ENCODE data around the gene PIR.
A peak's percentile ranks its signal among the peaks of the same experiment; 100 is the strongest.

The PIR gene

DNA sequence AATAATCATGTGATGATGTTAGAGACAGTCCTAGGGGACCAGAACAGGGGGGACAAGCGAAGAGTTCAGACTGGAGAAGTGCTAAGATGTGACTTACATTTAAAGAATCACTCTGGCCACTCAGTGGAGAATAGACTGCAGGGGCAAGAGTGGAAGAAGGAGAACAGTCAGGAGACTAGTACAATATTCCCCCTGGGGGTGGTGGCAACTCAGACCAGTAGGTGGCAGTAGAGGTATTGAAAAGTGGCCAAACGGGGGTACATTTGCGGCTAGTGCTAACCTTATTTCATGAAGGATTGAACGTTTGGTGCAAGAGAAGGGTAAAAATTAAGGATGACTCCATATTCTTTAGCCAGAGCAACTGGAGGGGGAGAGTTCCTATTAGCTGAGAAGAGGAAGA lies 4.7 kb upstream of the PIR start:
- DNase-seq (ENCODE audit: low read depth, low spot score): peak; percentile 24
- H3K4me3 ChIP-seq (ENCODE audit: low read depth, low read length): no peak overlapping the region
- TF ChIP-seq, protein P1, sequence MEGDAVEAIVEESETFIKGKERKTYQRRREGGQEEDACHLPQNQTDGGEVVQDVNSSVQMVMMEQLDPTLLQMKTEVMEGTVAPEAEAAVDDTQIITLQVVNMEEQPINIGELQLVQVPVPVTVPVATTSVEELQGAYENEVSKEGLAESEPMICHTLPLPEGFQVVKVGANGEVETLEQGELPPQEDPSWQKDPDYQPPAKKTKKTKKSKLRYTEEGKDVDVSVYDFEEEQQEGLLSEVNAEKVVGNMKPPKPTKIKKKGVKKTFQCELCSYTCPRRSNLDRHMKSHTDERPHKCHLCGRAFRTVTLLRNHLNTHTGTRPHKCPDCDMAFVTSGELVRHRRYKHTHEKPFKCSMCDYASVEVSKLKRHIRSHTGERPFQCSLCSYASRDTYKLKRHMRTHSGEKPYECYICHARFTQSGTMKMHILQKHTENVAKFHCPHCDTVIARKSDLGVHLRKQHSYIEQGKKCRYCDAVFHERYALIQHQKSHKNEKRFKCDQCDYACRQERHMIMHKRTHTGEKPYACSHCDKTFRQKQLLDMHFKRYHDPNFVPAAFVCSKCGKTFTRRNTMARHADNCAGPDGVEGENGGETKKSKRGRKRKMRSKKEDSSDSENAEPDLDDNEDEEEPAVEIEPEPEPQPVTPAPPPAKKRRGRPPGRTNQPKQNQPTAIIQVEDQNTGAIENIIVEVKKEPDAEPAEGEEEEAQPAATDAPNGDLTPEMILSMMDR (IDR thresholded peaks at IDR 0.05; ENCODE audit: low read depth, low read length): peak; percentile 73
- in situ Hi-C loops (cut with HindIII; ENCODE audit: low sequenced_read_pairs): no loop called here

DNA sequence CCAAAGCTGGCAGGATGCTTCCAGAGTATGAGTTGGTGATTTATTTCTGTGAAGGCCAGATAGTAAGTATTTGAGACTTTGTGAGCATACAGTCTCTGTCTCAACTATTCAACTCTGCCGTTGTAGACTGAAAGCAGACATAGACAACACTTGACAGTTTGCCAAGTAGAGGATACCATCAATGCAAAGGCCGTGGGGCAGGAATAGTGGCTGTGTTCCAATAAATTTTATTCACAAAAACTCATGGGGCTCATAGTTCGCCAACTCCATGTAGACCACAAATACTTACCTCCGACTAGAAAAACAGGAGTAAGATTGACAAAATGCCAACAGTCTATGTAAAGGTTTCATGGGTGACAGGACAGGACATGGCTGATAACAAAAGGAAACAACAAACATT lies 3.7 kb upstream of the PIR start:
- in situ Hi-C loops (cut with HindIII; ENCODE audit: low sequenced_read_pairs): no loop called here
- no peak for DNase-seq (ENCODE audit: low read depth, low spot score)
- TF ChIP-seq, protein P1 (IDR thresholded peaks at IDR 0.05; ENCODE audit: low read depth, low read length): no peak

DNA sequence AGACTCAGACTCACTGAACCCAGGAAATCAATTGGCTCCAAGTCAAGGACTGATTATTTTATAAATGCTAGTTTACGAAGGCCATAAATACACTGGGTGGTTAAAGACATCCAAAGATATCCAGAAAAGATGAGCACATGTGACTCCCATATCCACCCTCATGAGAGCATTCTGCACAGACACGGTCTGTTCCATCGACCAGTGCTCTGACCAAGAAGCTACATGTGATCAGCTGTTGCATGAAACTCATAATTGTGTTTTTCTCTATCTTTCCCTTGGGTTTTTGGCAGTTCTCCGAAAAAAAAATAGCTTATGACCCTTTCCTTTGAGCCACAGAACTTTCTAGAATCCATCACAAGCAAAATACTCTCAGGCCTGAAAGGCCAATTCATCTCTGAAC lies 2.7 kb upstream of the PIR start:
- TF ChIP-seq, protein P1 (IDR thresholded peaks at IDR 0.05; ENCODE audit: low read depth, low read length): no peak
- in situ Hi-C loops (cut with HindIII; ENCODE audit: low sequenced_read_pairs): no loop called here
- no peak overlapping the region for H3K4me3 ChIP-seq (ENCODE audit: low read depth, low read length)
- DNase-seq (ENCODE audit: low read depth, low spot score): no peak

More for the DNA sequence above, 3.7 kb upstream of the PIR start:
- H3K4me3 ChIP-seq (ENCODE audit: low read depth, low read length): no peak overlapping the region

DNA sequence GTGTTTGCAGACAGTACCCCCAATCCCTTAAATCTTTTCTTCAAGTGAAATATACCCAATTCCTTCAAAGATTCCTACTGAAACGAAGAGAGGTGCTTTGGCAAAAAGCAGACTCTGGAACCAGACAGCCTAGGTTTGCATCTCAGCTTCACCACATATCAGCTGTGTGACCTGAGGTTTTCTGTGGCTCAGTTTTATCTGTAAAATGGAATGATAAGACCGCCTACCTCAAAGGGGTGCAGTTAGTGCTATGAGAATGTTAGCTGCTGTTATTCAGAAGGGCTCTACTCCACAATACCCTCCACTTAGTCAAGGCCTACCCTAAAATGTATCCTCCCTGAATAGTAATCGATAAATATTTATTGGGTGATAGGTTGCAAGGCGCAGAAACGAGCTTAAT lies 664 bp downstream of the PIR start:
- in situ Hi-C loops (cut with HindIII; ENCODE audit: low sequenced_read_pairs): no loop called here
- H3K4me3 ChIP-seq (ENCODE audit: low read depth, low read length): peak overlapping the region; percentile 53
- DNase-seq (ENCODE audit: low read depth, low spot score): no peak
- TF ChIP-seq, protein P1 (IDR thresholded peaks at IDR 0.05; ENCODE audit: low read depth, low read length): no peak

GRCh38 chrX:15483891-15484290 lies 9.2 kb downstream of the PIR start:
- TF ChIP-seq, protein P1 (IDR thresholded peaks at IDR 0.05; ENCODE audit: low read depth, low read length): no peak
- DNase-seq (ENCODE audit: low read depth, low spot score): no peak
- in situ Hi-C loops (cut with HindIII; ENCODE audit: low sequenced_read_pairs): no loop called here
- H3K4me3 ChIP-seq (ENCODE audit: low read depth, low read length): no peak overlapping the region

DNA sequence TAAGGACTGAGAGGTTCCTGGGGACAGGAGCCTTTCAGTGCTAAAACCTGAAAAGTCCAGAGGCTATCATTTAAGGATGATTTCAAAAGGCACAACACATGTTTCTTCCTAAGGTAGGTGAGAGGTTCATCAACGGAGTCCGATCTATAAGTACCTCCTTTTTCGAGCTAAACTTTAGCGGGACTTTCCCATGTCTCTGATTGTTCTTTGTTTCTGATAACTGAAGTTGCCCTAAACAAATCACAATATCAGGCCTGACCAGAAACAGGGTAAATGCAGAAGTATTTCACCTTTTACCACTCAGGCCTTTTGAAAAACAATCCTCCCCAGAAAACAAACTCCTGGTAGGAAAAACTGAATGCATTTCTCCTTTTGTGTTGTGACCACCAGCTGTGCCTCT lies 17.6 kb downstream of the PIR start:
- TF ChIP-seq, protein P1 (IDR thresholded peaks at IDR 0.05; ENCODE audit: low read depth, low read length): no peak
- H3K4me3 ChIP-seq (ENCODE audit: low read depth, low read length): no peak overlapping the region
- in situ Hi-C loops (cut with HindIII; ENCODE audit: low sequenced_read_pairs): no loop called here
- no peak for DNase-seq (ENCODE audit: low read depth, low spot score)

DNA sequence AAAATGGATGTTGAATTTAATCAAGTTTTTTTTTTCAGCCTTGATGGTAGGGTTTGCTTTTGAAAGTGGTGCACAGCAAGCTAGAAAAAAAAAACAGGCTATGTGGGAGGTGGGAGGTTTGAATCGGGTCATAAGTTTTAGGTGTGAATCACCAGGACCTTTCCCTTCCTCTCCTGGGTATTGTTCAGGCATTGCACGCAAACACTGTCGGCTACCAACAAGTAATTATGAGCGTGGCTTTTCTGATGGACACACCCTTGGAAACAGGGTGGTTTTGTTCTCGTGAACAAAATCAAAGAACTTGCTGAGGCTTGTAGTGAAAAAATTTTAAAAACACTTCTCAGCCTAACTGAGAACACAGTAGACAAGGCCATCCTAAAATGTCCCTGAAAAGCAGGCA lies 18.1 kb downstream of the PIR start:
- DNase-seq (ENCODE audit: low read depth, low spot score): no peak
- TF ChIP-seq, protein P1 (IDR thresholded peaks at IDR 0.05; ENCODE audit: low read depth, low read length): no peak
- in situ Hi-C loops (cut with HindIII; ENCODE audit: low sequenced_read_pairs): no loop called here
- H3K4me3 ChIP-seq (ENCODE audit: low read depth, low read length): no peak overlapping the region
